Endothelial cell of umbilical vein (primary cell): ENCODE results near the gene CEP350. TPM values are rescaled to one million over a fixed set of nuclear protein-coding genes. Genes with fewer than 3 reads are reported as not detected.

ENCODE experiments used
- BruUV-seq: library from RNA; stranded (reverse); fragments of 400-500 nt; replicated peaks from 2 replicates; lab custom pipeline; 2021; lab: Mats Ljungman, UMichigan
- CTCF ChIA-PET: fragments of 300-600, 350-600 bp; sonication (Branson Sonifier 250); formaldehyde crosslinking; loops from one replicate; lab custom pipeline; 2021; ENCODE audit warnings: antibody characterized with exemption, inconsistent platforms; lab: Charles Lee
- POLR2A ChIA-PET: fragments of 300-600, 350-600 bp; sonication (Branson Sonifier 250); formaldehyde crosslinking; loops from one replicate; lab custom pipeline; 2021; ENCODE audit warnings: antibody characterized with exemption, inconsistent platforms; lab: Charles Lee
- DNase-seq: peaks from one replicate; pipeline ENCODE4 v3.0.0-alpha.2; 2011; ENCODE audit warnings: low read depth, low spot score
- FAIRE-seq: peaks from 2 replicates; lab custom pipeline; 2011; peaks lifted over from hg19 to GRCh38; lab: Jason Lieb, UNC
- H2AFZ ChIP-seq: 2 replicates; pipeline ENCODE4 v1.6.0; 2012; ENCODE audit warnings: low read depth, low read length, control low read depth, inconsistent platforms
- H3K27ac ChIP-seq: 2 replicates; pipeline ENCODE4 v1.5.1; 2011; ENCODE audit warnings: low read depth, mild to moderate bottlenecking, control low read depth, low read length, moderate library complexity; ENCODE audit not compliant: insufficient read depth
- H3K27me3 ChIP-seq, 2 experiments: 2 replicates each; pipeline versions ENCODE4 v1.6.0 to v1.6.1; 2011; ENCODE audit warnings: low read length in 2 of 2, mixed read lengths in 1 of 2; ENCODE audit not compliant: control insufficient read depth in 2 of 2, insufficient read depth in 2 of 2
- H3K36me3 ChIP-seq, 2 experiments: 2 replicates in 1 of 2; 3 replicates in 1 of 2; pipeline ENCODE4 v1.5.1; 2011; ENCODE audit warnings: low read length in 2 of 2, mild to moderate bottlenecking in 1 of 2, moderate library complexity in 1 of 2; ENCODE audit not compliant: control insufficient read depth in 2 of 2, insufficient read depth in 2 of 2; ENCODE audit errors: extremely low read depth in 1 of 2
- H3K4me1 ChIP-seq: 3 replicates; pipeline ENCODE4 v1.5.1; 2011; ENCODE audit warnings: mild to moderate bottlenecking, low read length; ENCODE audit not compliant: control insufficient read depth, insufficient read depth; ENCODE audit errors: extremely low read depth
- H3K4me2 ChIP-seq: 2 replicates; pipeline ENCODE4 v1.6.1; 2011; ENCODE audit warnings: low read length, control low read depth, mixed read lengths; ENCODE audit not compliant: insufficient read depth
- H3K4me3 ChIP-seq, 3 experiments: fragments of 200-600 bp in 1 of 3; sonication (generic), shearing (Covaris generic) in 1 of 3; replicated peaks in 1 of 3; 2 replicates each; pipeline ENCODE4 v1.5.1; 2011 to 2016; ENCODE audit warnings: control low read depth in 3 of 3, low read length in 3 of 3, mild to moderate bottlenecking in 2 of 3, inconsistent platforms in 1 of 3, low read depth in 1 of 3, moderate library complexity in 1 of 3; ENCODE audit not compliant: insufficient read depth in 1 of 3
- H3K79me2 ChIP-seq: 2 replicates; pipeline ENCODE4 v1.6.0; 2012; ENCODE audit warnings: low read length, inconsistent platforms; ENCODE audit not compliant: control insufficient read depth, insufficient read depth
- H3K9ac ChIP-seq: replicated peaks from 2 replicates; pipeline ENCODE3; 2011; ENCODE audit warnings: low read length, control low read depth; ENCODE audit not compliant: insufficient read depth; ENCODE audit errors: extremely low read depth
- H3K9me1 ChIP-seq: replicated peaks from 3 replicates; pipeline ENCODE4 v1.6.0; 2011; ENCODE audit warnings: mild to moderate bottlenecking, low read length; ENCODE audit not compliant: control insufficient read depth, insufficient read depth; ENCODE audit errors: extremely low read depth
- H3K9me3 ChIP-seq: replicated peaks from 2 replicates; pipeline ENCODE4 v1.5.1; 2012; ENCODE audit warnings: low read length, inconsistent platforms; ENCODE audit not compliant: control insufficient read depth, insufficient read depth
- H4K20me1 ChIP-seq: replicated peaks from 2 replicates; pipeline ENCODE3; 2011; ENCODE audit warnings: mild to moderate bottlenecking, low read length; ENCODE audit not compliant: control insufficient read depth, insufficient read depth; ENCODE audit errors: extremely low read depth
- CTCF ChIP-seq, 2 donors: IDR thresholded peaks; 1 replicate in 1 of 2; 2 replicates in 1 of 2; pipeline ENCODE4 v1.5.1; 2011; ENCODE audit warnings: low read length in 2 of 2, mild to moderate bottlenecking in 2 of 2, moderate library complexity in 2 of 2, control low read depth in 1 of 2, inconsistent platforms in 1 of 2, low read depth in 1 of 2; ENCODE audit not compliant: insufficient read depth in 1 of 2; ENCODE audit errors: extremely low read depth in 1 of 2
- EZH2 ChIP-seq: IDR thresholded peaks from 2 replicates; pipeline ENCODE4 v1.6.1; 2012; ENCODE audit warnings: borderline replicate concordance, low read depth, mild to moderate bottlenecking, moderate library complexity, low read length, inconsistent platforms; ENCODE audit not compliant: severe bottlenecking
- FOS ChIP-seq: IDR thresholded peaks from 2 replicates; pipeline ENCODE4 v1.6.1; 2011; ENCODE audit warnings: mild to moderate bottlenecking, low read length, moderate library complexity, borderline replicate concordance; ENCODE audit not compliant: insufficient read depth
- GATA2 ChIP-seq: IDR thresholded peaks from 2 replicates; pipeline ENCODE4 v1.7.0; 2011; ENCODE audit warnings: low read depth, mild to moderate bottlenecking, moderate library complexity, mixed read lengths, low read length; ENCODE audit not compliant: insufficient read length, insufficient read depth
- JUN ChIP-seq: IDR thresholded peaks from 2 replicates; pipeline ENCODE4 v1.6.1; 2011; ENCODE audit warnings: borderline replicate concordance, low read depth; ENCODE audit not compliant: insufficient read length, insufficient read depth
- MAX ChIP-seq: IDR thresholded peaks from 2 replicates; pipeline ENCODE4 v1.6.1; 2011; ENCODE audit not compliant: insufficient read depth, insufficient read length
- MYC ChIP-seq: IDR thresholded peaks from one replicate; pipeline ENCODE4 v1.6.1; 2011; ENCODE audit warnings: mild to moderate bottlenecking, low read depth, low read length
- POLR2A ChIP-seq: IDR thresholded peaks from 2 replicates; pipeline ENCODE4 v1.6.1; 2012; ENCODE audit warnings: low read depth, mild to moderate bottlenecking, control low read depth, low read length
- POLR2AphosphoS5 ChIP-seq: IDR thresholded peaks from 2 replicates; pipeline ENCODE4 v1.6.1; 2012; ENCODE audit warnings: low read depth, mild to moderate bottlenecking, control low read depth, low read length, moderate library complexity; ENCODE audit not compliant: insufficient read depth
- dilution Hi-C: fragments of 300-500 bp; cut with MboI; formaldehyde crosslinking; loops from one replicate; pipeline ENCODE4 v1.15.0; 2019; ENCODE audit warnings: low sequenced_read_pairs; ENCODE audit not compliant: extremely low pct_ligation_motif_present
- intact Hi-C: fragments of 100-400 bp; cut with micrococcal nuclease; formaldehyde crosslinking; loops from one replicate; pipeline ENCODE4 v1.10.0; 2022
- polyA plus RNA-seq, 4 experiments: library from polyadenylated mRNA; depleted of rRNA in 3 of 4; stranded (reverse) in 3 of 4; unstranded in 1 of 4; fragments of >200 nt; gene quantifications; 2 replicates each; pipeline versions ENCODE4 v1.2.1 to v1.2.3, GENCODE V29; 2011 to 2012; ENCODE audit warnings: missing spikeins in 1 of 4
- total RNA-seq: library from RNA; stranded (reverse); gene quantifications from 2 replicates; pipeline ENCODE4 v1.2.3, GENCODE V29; 2021

The CEP350 gene
- total and polyA plus RNA-seq, 2 donors (not counting 3 experiments of a cell fraction or from before 2014, with no cell fraction given), result 4.8 to 30.1 TPM

- Histone ChIP-seq H3K9me3 (no peaks in the 10 kb centered on the region), H3K9me1 (no peaks in the 10 kb centered on the region), H4K20me1 (no peaks in the 10 kb centered on the region), H3K79me2 (no peaks in the 10 kb centered on the region), H3K27ac (no peak overlapping the region), H2AFZ (no peak overlapping the region), H3K4me3 (no peak overlapping the region), H3K36me3 (peaks cover 4 to 5% of the 10 kb centered on the region in 2 experiments), H3K4me1 (no peaks in the 10 kb centered on the region), H3K9ac (no peak overlapping the region), H3K4me2 (no peak overlapping the region), H3K27me3 (no peaks in the 10 kb centered on the region)
- no peak for TF ChIP-seq MYC
- TF ChIP-seq FOS, result no peak
- TF ChIP-seq MAX, result no peak
- TF ChIP-seq JUN, result no peak
- no peak for TF ChIP-seq GATA2
- BruUV-seq, result no TSS peak
- dilution Hi-C loops, result no loop called here
- intact Hi-C loops, result no loop called here
- DNase-seq (no peak), FAIRE-seq (no peak)
- POLR2A ChIA-PET, result no interaction called here
- CTCF ChIA-PET, result interaction anchor here (0.5 to 1.7 kb wide), 6 partner anchors 22 to 268 kb away, joined by 3 to 6 read pairs (median 4); no protein-coding TSS in a partner anchor
Observed at GRCh38 chr1:179911812-179912211, 42.8 kb upstream of the CEP350 start.

- H3K36me3 ChIP-seq, result peaks cover 9 to 13% of the 10 kb centered on the region in 2 experiments
- ChIA-PET CTCF (interaction anchor here (1.0 to 2.3 kb wide), 2 partner anchors 8 to 251 kb away, joined by 3 to 9 read pairs; no protein-coding TSS in a partner anchor), POLR2A (no interaction called here)
- H3K79me2 ChIP-seq, result no peaks in the 10 kb centered on the region
- no peak overlapping the region for H3K9ac ChIP-seq
- H3K4me3 ChIP-seq, result no peak overlapping the region
- H3K9me1 ChIP-seq, result peaks cover 5% of the 10 kb centered on the region
- no peak for DNase-seq
- no TSS peak for BruUV-seq
- H3K27ac ChIP-seq, result no peak overlapping the region
- H3K27me3 ChIP-seq, result no peaks in the 10 kb centered on the region
- H2AFZ ChIP-seq, result no peak overlapping the region
- H3K4me1 ChIP-seq, result no peaks in the 10 kb centered on the region
- no peak overlapping the region for H3K4me2 ChIP-seq
- H3K9me3 ChIP-seq, result no peaks in the 10 kb centered on the region
- TF ChIP-seq CTCF (IDR thresholded peaks at IDR 0.05; ENCODE audit: extremely low read depth in 1 of 2, insufficient read depth in 1 of 2, low read depth in 1 of 2, low read length in 2 of 2) (no peak), MAX (no peak), JUN (no peak), GATA2 (no peak), FOS (no peak), POLR2AphosphoS5 (no peak), MYC (no peak), EZH2 (no peak), POLR2A (no peak)
- dilution Hi-C loops, result no loop called here
- no peak for FAIRE-seq
- intact Hi-C loops, result no loop called here
- H4K20me1 ChIP-seq, result no peaks in the 10 kb centered on the region
Observed at GRCh38 chr1:179917601-179918429, 36.8 kb upstream of the CEP350 start.
